ENCODE results near the gene HACD2. TPM values are rescaled to one million over a fixed set of nuclear protein-coding genes. Genes with fewer than 3 reads are reported as not detected.

Gene HACD2
- total and polyA plus RNA-seq, 2 donors (not counting 3 experiments of a cell fraction or from before 2014, with no cell fraction given): 17.0 to 20.9 TPM

- no peak overlapping the region for H3K4me3 ChIP-seq (replicated peaks in 1 of 3; ENCODE audit: insufficient read depth in 1 of 3, low read depth in 1 of 3, low read length in 3 of 3)
- dilution Hi-C loops (cut with MboI; ENCODE audit: extremely low pct_ligation_motif_present, low sequenced_read_pairs): no loop called here
- no peak overlapping the region for H2AFZ ChIP-seq (ENCODE audit: low read depth, low read length)
- H3K36me3 ChIP-seq (ENCODE audit: control insufficient read depth in 2 of 2, extremely low read depth in 1 of 2, insufficient read depth in 2 of 2, low read length in 2 of 2): peaks cover 0 to 2% of the 10 kb centered on the region in 2 experiments
- no peaks in the 10 kb centered on the region for H3K79me2 ChIP-seq (ENCODE audit: control insufficient read depth, insufficient read depth, low read length)
- no peaks in the 10 kb centered on the region for H4K20me1 ChIP-seq (replicated peaks; ENCODE audit: control insufficient read depth, extremely low read depth, insufficient read depth, low read length)
- H3K9me1 ChIP-seq (replicated peaks; ENCODE audit: control insufficient read depth, extremely low read depth, insufficient read depth, low read length): no peaks in the 10 kb centered on the region
- H3K4me2 ChIP-seq (ENCODE audit: insufficient read depth, low read length): no peak overlapping the region
- H3K9ac ChIP-seq (replicated peaks; ENCODE audit: extremely low read depth, insufficient read depth, low read length): no peak overlapping the region
- FAIRE-seq (no peak), DNase-seq (ENCODE audit: low read depth, low spot score) (no peak)
- no peaks in the 10 kb centered on the region for H3K9me3 ChIP-seq (replicated peaks; ENCODE audit: control insufficient read depth, insufficient read depth, low read length)
- ChIA-PET CTCF (interaction anchor here (0.7 to 8.0 kb wide), 5 partner anchors 12 to 237 kb away, joined by 3 to 151 read pairs (median 4); no protein-coding TSS in a partner anchor), POLR2A (no interaction called here)
- BruUV-seq (replicated peaks): no TSS peak
- intact Hi-C loops (cut with micrococcal nuclease): no loop called here
- TF ChIP-seq FOS (IDR thresholded peaks at IDR 0.05; ENCODE audit: borderline replicate concordance, insufficient read depth, low read length) (no peak), POLR2AphosphoS5 (IDR thresholded peaks at IDR 0.05; ENCODE audit: insufficient read depth, low read depth, low read length) (no peak), EZH2 (IDR thresholded peaks at IDR 0.05; ENCODE audit: borderline replicate concordance, low read depth, low read length, severe bottlenecking) (no peak), MAX (IDR thresholded peaks at IDR 0.05; ENCODE audit: insufficient read depth, insufficient read length) (no peak), JUN (IDR thresholded peaks at IDR 0.05; ENCODE audit: borderline replicate concordance, insufficient read depth, insufficient read length, low read depth) (no peak), GATA2 (IDR thresholded peaks at IDR 0.05; ENCODE audit: insufficient read depth, insufficient read length, low read depth, low read length) (no peak), POLR2A (IDR thresholded peaks at IDR 0.05; ENCODE audit: low read depth, low read length) (no peak), MYC (IDR thresholded peaks at IDR 0.05; ENCODE audit: low read depth, low read length) (no peak)
- TF ChIP-seq, protein P1, sequence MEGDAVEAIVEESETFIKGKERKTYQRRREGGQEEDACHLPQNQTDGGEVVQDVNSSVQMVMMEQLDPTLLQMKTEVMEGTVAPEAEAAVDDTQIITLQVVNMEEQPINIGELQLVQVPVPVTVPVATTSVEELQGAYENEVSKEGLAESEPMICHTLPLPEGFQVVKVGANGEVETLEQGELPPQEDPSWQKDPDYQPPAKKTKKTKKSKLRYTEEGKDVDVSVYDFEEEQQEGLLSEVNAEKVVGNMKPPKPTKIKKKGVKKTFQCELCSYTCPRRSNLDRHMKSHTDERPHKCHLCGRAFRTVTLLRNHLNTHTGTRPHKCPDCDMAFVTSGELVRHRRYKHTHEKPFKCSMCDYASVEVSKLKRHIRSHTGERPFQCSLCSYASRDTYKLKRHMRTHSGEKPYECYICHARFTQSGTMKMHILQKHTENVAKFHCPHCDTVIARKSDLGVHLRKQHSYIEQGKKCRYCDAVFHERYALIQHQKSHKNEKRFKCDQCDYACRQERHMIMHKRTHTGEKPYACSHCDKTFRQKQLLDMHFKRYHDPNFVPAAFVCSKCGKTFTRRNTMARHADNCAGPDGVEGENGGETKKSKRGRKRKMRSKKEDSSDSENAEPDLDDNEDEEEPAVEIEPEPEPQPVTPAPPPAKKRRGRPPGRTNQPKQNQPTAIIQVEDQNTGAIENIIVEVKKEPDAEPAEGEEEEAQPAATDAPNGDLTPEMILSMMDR (IDR thresholded peaks at IDR 0.05; ENCODE audit: extremely low read depth in 1 of 2, insufficient read depth in 1 of 2, low read depth in 1 of 2, low read length in 2 of 2): no peak
- H3K4me1 ChIP-seq (ENCODE audit: control insufficient read depth, extremely low read depth, insufficient read depth, low read length): no peaks in the 10 kb centered on the region
- H3K27ac ChIP-seq (ENCODE audit: insufficient read depth, low read depth, low read length): no peak overlapping the region
- no peaks in the 10 kb centered on the region for H3K27me3 ChIP-seq (ENCODE audit: control insufficient read depth in 2 of 2, insufficient read depth in 2 of 2, low read length in 2 of 2)
Observed at GRCh38 chr3:123564056-123564455, 20.8 kb downstream of the HACD2 start.

All from endothelial cell of umbilical vein (primary cell).